ENCODE data around the gene TMEM253.

Gene TMEM253

GRCh38 chr14:21090194-21090939 lies 10.5 kb upstream of the TMEM253 start:
- peak; percentile 20 for DNase-seq (ENCODE audit: low read depth)

GRCh38 chr14:21090940-21091663 lies 9.8 kb upstream of the TMEM253 start:
- DNase-seq (ENCODE audit: low read depth): no peak

- DNase-seq (ENCODE audit: low read depth): no peak
Measured at GRCh38 chr14:21091821-21092272, 9.0 kb upstream of the TMEM253 start.

- peak; percentile 64 for DNase-seq (ENCODE audit: low read depth)
Measured at GRCh38 chr14:21092273-21093011, 8.4 kb upstream of the TMEM253 start.

- no peak for DNase-seq (ENCODE audit: low read depth)
Measured at GRCh38 chr14:21093018-21093417, 7.8 kb upstream of the TMEM253 start.

- no peak for DNase-seq (ENCODE audit: low read depth)
Measured at GRCh38 chr14:21093769-21094681, 6.8 kb upstream of the TMEM253 start.

GRCh38 chr14:21095430-21096205 lies 5.2 kb upstream of the TMEM253 start:
- peak; percentile 37 for DNase-seq (ENCODE audit: low read depth)

GRCh38 chr14:21096438-21096837 lies 4.4 kb upstream of the TMEM253 start:
- DNase-seq (ENCODE audit: low read depth): no peak

GRCh38 chr14:21096978-21097635 lies 3.8 kb upstream of the TMEM253 start:
- DNase-seq (ENCODE audit: low read depth): no peak

GRCh38 chr14:21097636-21098075 lies 3.2 kb upstream of the TMEM253 start:
- no peak for DNase-seq (ENCODE audit: low read depth)

- peak; percentile 34 for DNase-seq (ENCODE audit: low read depth)
Measured at GRCh38 chr14:21098076-21098891, 2.6 kb upstream of the TMEM253 start, which contains the start of gene ZNF219. Gene ZNF219, minus strand, starts transcription at chr14:21098655. Its CDS starts 5,064 bp downstream, at chr14:21093591.

GRCh38 chr14:21098892-21099595 lies 1.8 kb upstream of the TMEM253 start:
- no peak for DNase-seq (ENCODE audit: low read depth)

GRCh38 chr14:21099596-21099985 lies 1.3 kb upstream of the TMEM253 start:
- DNase-seq (ENCODE audit: low read depth): no peak

GRCh38 chr14:21101802-21102413 lies 1.0 kb downstream of the TMEM253 start:
- DNase-seq (ENCODE audit: low read depth): no peak

GRCh38 chr14:21102521-21103410 lies 1.9 kb downstream of the TMEM253 start:
- no peak for DNase-seq (ENCODE audit: low read depth)

- DNase-seq (ENCODE audit: low read depth): no peak
Measured at GRCh38 chr14:21103411-21103709, 2.5 kb downstream of the TMEM253 start.

GRCh38 chr14:21103710-21104447 lies 3.0 kb downstream of the TMEM253 start:
- peak; percentile 97 for DNase-seq (ENCODE audit: low read depth)

All from ELR (cell line).